PC-9 (cell line): ENCODE measurements around the gene OR2H2. TPM values are rescaled to one million over a fixed set of nuclear protein-coding genes. Genes with fewer than 3 reads are reported as not detected.

Experiments
- BruUV-seq: library from RNA; stranded (reverse); fragments of 400-500 nt; replicated peaks from 2 replicates; lab custom pipeline; 2021; lab: Mats Ljungman, UMichigan
- CTCF ChIA-PET: fragments of 300-600 bp; sonication (Branson Sonifier 250); formaldehyde crosslinking; loops from one replicate; lab custom pipeline; 2022; ENCODE audit warnings: antibody characterized with exemption; lab: Charles Lee
- POLR2A ChIA-PET: fragments of 300-600 bp; sonication (Branson Sonifier 250); formaldehyde crosslinking; loops from one replicate; lab custom pipeline; 2022; ENCODE audit warnings: antibody characterized with exemption; ENCODE audit not compliant: unreplicated experiment; lab: Charles Lee
- DNase-seq, 2 experiments: peaks; one replicate each; pipeline versions ENCODE4 v3.0.0 to v3.0.0-alpha.2; 2015 to 2022; ENCODE audit warnings: mixed read lengths in 1 of 2
- H2AFZ ChIP-seq: fragments of 200-600 bp; sonication (generic); 2 replicates; pipeline ENCODE4 v1.8.1; 2017; ENCODE audit warnings: antibody characterized with exemption
- H3F3A ChIP-seq: fragments of 200-600 bp; sonication (generic); 2 replicates; pipeline ENCODE4 v1.8.1; 2017; ENCODE audit warnings: antibody characterized with exemption, mild to moderate bottlenecking, low read depth; ENCODE audit not compliant: insufficient read depth
- H3K27ac ChIP-seq: fragments of 200-600 bp; sonication (generic); 2 replicates; pipeline ENCODE4 v1.6.1; 2016; ENCODE audit warnings: mixed run types
- H3K27me3 ChIP-seq: fragments of 200-600 bp; sonication (generic); 2 replicates; pipeline ENCODE4 v1.6.1; 2016; ENCODE audit warnings: low read depth, mixed run types; ENCODE audit not compliant: insufficient read depth
- H3K36me3 ChIP-seq: fragments of 200-600 bp; sonication (generic); 2 replicates; pipeline ENCODE4 v1.6.1; 2016; ENCODE audit warnings: low read depth, mixed run types
- H3K4me1 ChIP-seq: fragments of 200-600 bp; sonication (generic); replicated peaks from 2 replicates; pipeline ENCODE4 v1.6.1; 2016; ENCODE audit warnings: mixed run types; ENCODE audit not compliant: insufficient read depth
- H3K4me2 ChIP-seq: fragments of 200-600 bp; sonication (generic); 2 replicates; pipeline ENCODE4 v1.6.1; 2017; ENCODE audit warnings: mixed run types
- H3K4me3 ChIP-seq: fragments of 200-600 bp; sonication (generic); 2 replicates; pipeline ENCODE4 v1.6.1; 2016; ENCODE audit warnings: mixed run types
- H3K79me2 ChIP-seq: fragments of 200-600 bp; sonication (generic); 2 replicates; pipeline ENCODE4 v1.6.1; 2017; ENCODE audit warnings: low read depth, mixed run types
- H3K9me2 ChIP-seq: fragments of 200-600 bp; sonication (generic); 2 replicates; pipeline ENCODE4 v1.8.1; 2017; ENCODE audit warnings: mild to moderate bottlenecking; ENCODE audit not compliant: insufficient read depth
- H3K9me3 ChIP-seq: fragments of 200-600 bp; sonication (generic); 2 replicates; pipeline ENCODE4 v1.8.1; 2016; ENCODE audit warnings: low read depth; ENCODE audit not compliant: insufficient read depth
- H4K20me1 ChIP-seq: fragments of 200-600 bp; sonication (generic); 2 replicates; pipeline ENCODE4 v1.8.1; 2017; ENCODE audit not compliant: insufficient read depth
- EZH2 ChIP-seq: fragments of 200-600 bp; sonication (generic); IDR thresholded peaks from 2 replicates; pipeline ENCODE4 v1.8.0; 2017; ENCODE audit warnings: antibody characterized with exemption, low read depth
- intact Hi-C: fragments of 100-400 bp; cut with micrococcal nuclease; formaldehyde crosslinking; loops from one replicate; pipeline ENCODE4 v1.10.0; 2022; ENCODE audit not compliant: unreplicated experiment
- total RNA-seq: library from RNA; stranded (reverse); gene quantifications from 2 replicates; pipeline ENCODE4 v1.2.3, GENCODE V29; 2021
- TF ChIP-seq, protein P1 (sequence below): fragments of 200-600 bp; sonication (generic); conservative IDR thresholded peaks from 2 replicates; pipeline ENCODE4 v1.6.1; 2017; ENCODE audit warnings: mixed run types, antibody characterized with exemption, mild to moderate bottlenecking, moderate library complexity

OR2H2 gene
- total RNA-seq, 1 experiment from 2014 or later: not detected

- TF ChIP-seq, protein P1, sequence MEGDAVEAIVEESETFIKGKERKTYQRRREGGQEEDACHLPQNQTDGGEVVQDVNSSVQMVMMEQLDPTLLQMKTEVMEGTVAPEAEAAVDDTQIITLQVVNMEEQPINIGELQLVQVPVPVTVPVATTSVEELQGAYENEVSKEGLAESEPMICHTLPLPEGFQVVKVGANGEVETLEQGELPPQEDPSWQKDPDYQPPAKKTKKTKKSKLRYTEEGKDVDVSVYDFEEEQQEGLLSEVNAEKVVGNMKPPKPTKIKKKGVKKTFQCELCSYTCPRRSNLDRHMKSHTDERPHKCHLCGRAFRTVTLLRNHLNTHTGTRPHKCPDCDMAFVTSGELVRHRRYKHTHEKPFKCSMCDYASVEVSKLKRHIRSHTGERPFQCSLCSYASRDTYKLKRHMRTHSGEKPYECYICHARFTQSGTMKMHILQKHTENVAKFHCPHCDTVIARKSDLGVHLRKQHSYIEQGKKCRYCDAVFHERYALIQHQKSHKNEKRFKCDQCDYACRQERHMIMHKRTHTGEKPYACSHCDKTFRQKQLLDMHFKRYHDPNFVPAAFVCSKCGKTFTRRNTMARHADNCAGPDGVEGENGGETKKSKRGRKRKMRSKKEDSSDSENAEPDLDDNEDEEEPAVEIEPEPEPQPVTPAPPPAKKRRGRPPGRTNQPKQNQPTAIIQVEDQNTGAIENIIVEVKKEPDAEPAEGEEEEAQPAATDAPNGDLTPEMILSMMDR: no peak
- no peak for TF ChIP-seq EZH2
- Histone ChIP-seq H3K4me2 (peak overlapping the region; percentile 74; the same call in 1 of the 2 replicates), H3F3A (peaks cover 4% of the 10 kb centered on the region; the same call in 1 of the 2 replicates), H4K20me1 (no peaks in the 10 kb centered on the region), H3K27me3 (no peaks in the 10 kb centered on the region), H3K27ac (no peak overlapping the region), H2AFZ (no peak overlapping the region), H3K9me3 (no peaks in the 10 kb centered on the region), H3K9me2 (no peaks in the 10 kb centered on the region), H3K36me3 (no peaks in the 10 kb centered on the region), H3K4me3 (no peak overlapping the region), H3K4me1 (peaks cover 5% of the 10 kb centered on the region; the same call in 1 of the 2 replicates), H3K79me2 (no peaks in the 10 kb centered on the region)
- intact Hi-C loops: no loop called here
- ChIA-PET POLR2A (no interaction called here), CTCF (no interaction called here)
- BruUV-seq: no TSS peak
- no peak for DNase-seq
Observed at GRCh38 chr6:29629571-29629970, 44.6 kb downstream of the OR2H2 start.

GRCh38 chr6:29630315-29630714 is 45.4 kb downstream of the OR2H2 start:
- peaks cover 5% of the 10 kb centered on the region; the same call in 1 of the 2 replicates for H3K4me1 ChIP-seq
- no peak overlapping the region for H3K4me3 ChIP-seq
- H3K36me3 ChIP-seq: no peaks in the 10 kb centered on the region
- no TSS peak for BruUV-seq
- ChIA-PET POLR2A (no interaction called here), CTCF (no interaction called here)
- TF ChIP-seq EZH2: no peak
- TF ChIP-seq, protein P1: no peak
- intact Hi-C loops: no loop called here
- H3K27ac ChIP-seq: no peak overlapping the region
- H4K20me1 ChIP-seq: no peaks in the 10 kb centered on the region
- H3K4me2 ChIP-seq: no peak overlapping the region
- no peaks in the 10 kb centered on the region for H3K9me3 ChIP-seq
- H2AFZ ChIP-seq: no peak overlapping the region
- no peak for DNase-seq
- H3K79me2 ChIP-seq: no peaks in the 10 kb centered on the region
- peaks cover 4% of the 10 kb centered on the region; the same call in 1 of the 2 replicates for H3F3A ChIP-seq
- H3K9me2 ChIP-seq: no peaks in the 10 kb centered on the region
- no peaks in the 10 kb centered on the region for H3K27me3 ChIP-seq

DNA sequence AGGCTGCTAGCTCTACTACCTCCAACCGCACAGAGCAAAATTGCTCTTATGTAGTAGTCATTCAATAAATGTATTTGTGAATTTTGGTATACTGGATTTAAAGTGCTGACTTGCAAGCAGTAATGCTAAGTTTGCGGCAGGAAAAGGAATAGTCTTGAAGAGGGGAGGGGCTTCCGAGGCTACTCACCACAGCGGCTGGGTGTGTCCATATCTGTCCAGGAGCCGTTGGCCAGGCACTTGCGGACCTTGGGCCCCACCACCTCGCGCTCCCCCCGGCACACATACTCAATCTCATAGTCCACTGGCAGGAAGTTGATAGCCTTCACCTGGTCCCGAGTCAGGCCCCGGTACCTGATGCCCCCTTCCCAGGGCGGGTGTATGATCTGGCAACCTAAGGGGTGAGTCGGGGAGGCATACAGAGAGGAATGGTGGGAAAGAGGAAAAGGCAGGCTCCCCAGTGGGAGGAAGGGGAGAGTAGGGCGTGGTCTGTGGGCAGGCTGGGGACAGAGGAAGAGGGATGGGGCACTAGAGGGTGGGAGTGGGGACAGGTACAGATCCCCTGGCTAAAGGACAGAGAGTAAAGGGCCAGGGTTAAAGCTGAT is 46.4 kb downstream of the OR2H2 start:
- TF ChIP-seq, protein P1: no peak
- no peak for TF ChIP-seq EZH2
- no peaks in the 10 kb centered on the region for H3K9me2 ChIP-seq
- no peak overlapping the region for H3K27ac ChIP-seq
- ChIA-PET POLR2A (no interaction called here), CTCF (interaction anchor here (0.6 kb wide), 1 partner anchor 644 kb away, joined by 7 read pairs; no protein-coding TSS in a partner anchor)
- no peaks in the 10 kb centered on the region for H3K27me3 ChIP-seq
- BruUV-seq: TSS peak; percentile 67
- H3K4me2 ChIP-seq: no peak overlapping the region
- no peaks in the 10 kb centered on the region for H3K79me2 ChIP-seq
- H3K9me3 ChIP-seq: no peaks in the 10 kb centered on the region
- peaks cover 5% of the 10 kb centered on the region; the same call in 1 of the 2 replicates for H3K4me1 ChIP-seq
- DNase-seq: no peak
- H3K36me3 ChIP-seq: no peaks in the 10 kb centered on the region
- no peak overlapping the region for H3K4me3 ChIP-seq
- intact Hi-C loops: no loop called here
- H4K20me1 ChIP-seq: no peaks in the 10 kb centered on the region
- peaks cover 4% of the 10 kb centered on the region; the same call in 1 of the 2 replicates for H3F3A ChIP-seq
- no peak overlapping the region for H2AFZ ChIP-seq
